GM12878 (cell line): ENCODE results near the gene TPP2. TPM values are rescaled to one million over a fixed set of nuclear protein-coding genes. Genes with fewer than 3 reads are reported as not detected.

Source experiments
- ATAC-seq: fragments of 200-7000 bp; cut with Tn5 transposase; 3 replicates; pipeline ENCODE4 v1.9.1; 2020; ENCODE audit warnings: mild to moderate bottlenecking, moderate library complexity
- BruUV-seq: library from RNA; stranded (reverse); fragments of 400-500 nt; replicated peaks from 2 replicates; lab custom pipeline; 2021; lab: Mats Ljungman, UMichigan
- CTCF ChIA-PET: fragments of 300-600 bp; sonication (Branson Sonifier 250); formaldehyde crosslinking; extraction: SDS; loops from one replicate; lab custom pipeline; 2021; ENCODE audit warnings: inconsistent platforms; lab: Yijun Ruan, JAX
- POLR2A ChIA-PET: fragments of 350-600 bp; formaldehyde crosslinking; extraction: SDS; loops from one replicate; lab custom pipeline; 2021; ENCODE audit warnings: inconsistent platforms; lab: Charles Lee
- RAD21 ChIA-PET: fragments of 300-600 bp; sonication (Branson Sonifier 250); formaldehyde crosslinking; loops from one replicate; lab custom pipeline; 2023; ENCODE audit warnings: antibody characterized with exemption; ENCODE audit not compliant: unreplicated experiment; lab: Charles Lee
- SMC1A ChIA-PET: fragments of 300-600 bp; sonication (Branson Sonifier 250); formaldehyde crosslinking; loops from one replicate; lab custom pipeline; 2023; ENCODE audit not compliant: unreplicated experiment, uncharacterized antibody; lab: Charles Lee
- DNase-seq: peaks from one replicate; pipeline ENCODE4 v3.0.0-alpha.2; 2011; ENCODE audit warnings: low read depth, low spot score
- FAIRE-seq: peaks from 3 replicates; lab custom pipeline; 2011; peaks lifted over from hg19 to GRCh38; lab: Jason Lieb, UNC
- H2AFZ ChIP-seq: 2 replicates; pipeline ENCODE4 v1.6.0; 2011; ENCODE audit warnings: low read depth, low read length, control low read depth; ENCODE audit not compliant: control insufficient read depth
- H3K27ac ChIP-seq: 2 replicates; pipeline ENCODE4 v1.5.1; 2011; ENCODE audit warnings: control low read depth; ENCODE audit not compliant: control insufficient read depth, insufficient read depth
- H3K27me3 ChIP-seq, 2 experiments: replicated peaks in 1 of 2; 2 replicates each; pipeline versions ENCODE4 v1.6.0 to v1.6.1; 2011; ENCODE audit warnings: low read length in 1 of 2; ENCODE audit not compliant: control insufficient read depth in 2 of 2, insufficient read depth in 2 of 2
- H3K36me3 ChIP-seq, 2 experiments: 2 replicates each; pipeline ENCODE4 v1.5.1; 2011; ENCODE audit warnings: low read length in 1 of 2; ENCODE audit not compliant: control insufficient read depth in 2 of 2, insufficient read depth in 2 of 2
- H3K4me1 ChIP-seq: 2 replicates; pipeline ENCODE4 v1.6.1; 2011; ENCODE audit warnings: mild to moderate bottlenecking, low read length, moderate library complexity, mixed read lengths; ENCODE audit not compliant: control insufficient read depth, insufficient read depth
- H3K4me2 ChIP-seq: 2 replicates; pipeline ENCODE4 v1.6.0; 2011; ENCODE audit warnings: control low read depth; ENCODE audit not compliant: control insufficient read depth, insufficient read depth
- H3K4me3 ChIP-seq: fragments of 200-600 bp; sonication (generic); 2 replicates; pipeline ENCODE4 v1.5.1; 2016
- H3K79me2 ChIP-seq: 2 replicates; pipeline ENCODE4 v1.6.0; 2011; ENCODE audit warnings: low read length; ENCODE audit not compliant: control insufficient read depth, insufficient read depth
- H3K9ac ChIP-seq: 2 replicates; pipeline ENCODE4 v1.8.0; 2011; ENCODE audit warnings: low read length, control low read depth, mixed read lengths; ENCODE audit not compliant: control insufficient read depth, insufficient read depth
- H3K9me3 ChIP-seq: replicated peaks from 3 replicates; pipeline ENCODE4 v1.5.1; 2011; ENCODE audit warnings: mild to moderate bottlenecking, low read length; ENCODE audit not compliant: control insufficient read depth, insufficient read depth
- H4K20me1 ChIP-seq: 2 replicates; pipeline ENCODE4 v1.6.0; 2011; ENCODE audit not compliant: control insufficient read depth, insufficient read depth
- DPF2 ChIP-seq: fragments of 450-650 bp; IDR thresholded peaks from 2 replicates; pipeline ENCODE4 v1.6.1; 2017; ENCODE audit warnings: mild to moderate bottlenecking
- IKZF2 ChIP-seq, 2 experiments: fragments of 450-650 bp; IDR thresholded peaks; 2 replicates each; pipeline ENCODE4 v1.6.1; 2017; ENCODE audit warnings: mild to moderate bottlenecking in 2 of 2, moderate library complexity in 2 of 2
- MTA3 ChIP-seq: IDR thresholded peaks from 2 replicates; pipeline ENCODE4 v1.6.1; 2012; ENCODE audit warnings: low read length, inconsistent platforms, borderline replicate concordance
- NFYA ChIP-seq: IDR thresholded peaks from 2 replicates; pipeline ENCODE4 v1.6.1; 2011; ENCODE audit warnings: low read depth, mild to moderate bottlenecking, low read length, improper control_type of control experiment, borderline replicate concordance
- POLR2AphosphoS5 ChIP-seq: IDR thresholded peaks from 2 replicates; pipeline ENCODE4 v1.6.1; 2011; ENCODE audit warnings: mild to moderate bottlenecking, low read length, inconsistent platforms
- SMAD1 ChIP-seq: fragments of 450-650 bp; IDR thresholded peaks from 2 replicates; pipeline ENCODE4 v1.6.1; 2018; ENCODE audit warnings: mild to moderate bottlenecking, low read depth; ENCODE audit not compliant: partially characterized antibody
- ZZZ3 ChIP-seq: IDR thresholded peaks from 2 replicates; pipeline ENCODE4 v1.6.1; 2011; ENCODE audit warnings: low read depth; ENCODE audit not compliant: control insufficient read depth, insufficient read length
- WGBS: methylation state at CpG from one replicate; pipeline ENCODE4 v1.1.6; 2016; ENCODE audit warnings: low lambda C conversion rate; ENCODE audit not compliant: insufficient replicate concordance, insufficient coverage; ENCODE audit errors: missing lambda C conversion rate; 5-methylcytosine and 5-hydroxymethylcytosine counted together
- in situ Hi-C: fragments of 300-500 bp; cut with MboI; formaldehyde crosslinking; loops from 9 replicates; pipeline ENCODE4 v1.14.3; 2018; ENCODE audit warnings: mixed read lengths
- intact Hi-C: fragments of 100-400 bp; cut with micrococcal nuclease; formaldehyde crosslinking; loops from one replicate; pipeline ENCODE4 v1.14.2; 2022; ENCODE audit not compliant: unreplicated experiment
- polyA plus RNA-seq, 11 experiments: library from polyadenylated mRNA; depleted of rRNA in 4 of 11; unstranded in 6 of 11; stranded (reverse) in 5 of 11; fragments of >200 nt; fragmentation: Nextera tagmentation in 4 of 11; fragmentation: Illumina TruSeq in 1 of 11; extraction: Ambion mirVana in 4 of 11; extraction: Trizol in 1 of 11; gene quantifications; 1 replicate in 1 of 11; 2 replicates in 10 of 11; pipeline versions ENCODE4 v1.2.1 to v1.2.3, GENCODE V29; 2011 to 2016; ENCODE audit warnings: inconsistent platforms in 2 of 11, missing spikeins in 2 of 11, low read depth in 1 of 11
- total RNA-seq, 4 experiments: library from RNA; depleted of rRNA in 3 of 4; stranded (reverse); fragments of >200 nt in 3 of 4; fragmentation: Illumina TruSeq in 1 of 4; extraction: Trizol in 1 of 4; gene quantifications; 2 replicates each; pipeline versions ENCODE4 v1.2.1 to v1.2.3, GENCODE V29; 2013 to 2021
- TF ChIP-seq, protein P1 (sequence below): fragments of 150-350 bp; IDR thresholded peaks from 2 replicates; pipeline ENCODE4 v1.6.1; 2016; ENCODE audit warnings: low read depth, low read length

Gene TPP2
- total and polyA plus RNA-seq, 10 of the 15 experiments (the other 5 are each of a cell fraction or from before 2014, with no cell fraction given): 18.4 to 82.3 (median 55.4) TPM

- in situ Hi-C loops: no loop called here
- ATAC-seq (peak; percentile 54), FAIRE-seq (no peak), DNase-seq (no peak)
- BruUV-seq: no TSS peak
- Histone ChIP-seq H2AFZ (no peak overlapping the region), H3K4me2 (no peak overlapping the region), H3K27ac (no peak overlapping the region), H3K9me3 (no peaks in the 10 kb centered on the region), H3K9ac (no peak overlapping the region), H3K79me2 (no peaks in the 10 kb centered on the region), H3K4me1 (no peaks in the 10 kb centered on the region), H4K20me1 (no peaks in the 10 kb centered on the region), H3K36me3 (peaks cover 0 to 13% of the 10 kb centered on the region in 2 experiments; a peak in 3 of 4 replicates), H3K27me3 (no peaks in the 10 kb centered on the region), H3K4me3 (no peak overlapping the region)
- 32% methylated on average over 5 of the region's 5 CpGs for WGBS
- ChIA-PET CTCF (no interaction called here), RAD21 (interaction anchor here (0.6 kb wide), 1 partner anchor 9 kb away, joined by 3 read pairs; no protein-coding TSS in a partner anchor), POLR2A (no interaction called here), SMC1A (interaction anchor here (1.2 to 3.0 kb wide), 3 partner anchors 90 to 176 kb away, joined by 3 to 9 read pairs (median 3); no protein-coding TSS in a partner anchor)
- TF ChIP-seq DPF2: no peak
- TF ChIP-seq MTA3: peak; percentile 50; the same call in 1 of the 2 replicates
- intact Hi-C loops: no loop called here
Measured at GRCh38 chr13:102680842-102681740, 84.3 kb downstream of the TPP2 start.

- SMC1A ChIA-PET: interaction anchor here (0.6 to 3.0 kb wide), 4 partner anchors 11 to 638 kb away, joined by 3 to 9 read pairs (median 4); no protein-coding TSS in a partner anchor
- TF ChIP-seq, protein P1, sequence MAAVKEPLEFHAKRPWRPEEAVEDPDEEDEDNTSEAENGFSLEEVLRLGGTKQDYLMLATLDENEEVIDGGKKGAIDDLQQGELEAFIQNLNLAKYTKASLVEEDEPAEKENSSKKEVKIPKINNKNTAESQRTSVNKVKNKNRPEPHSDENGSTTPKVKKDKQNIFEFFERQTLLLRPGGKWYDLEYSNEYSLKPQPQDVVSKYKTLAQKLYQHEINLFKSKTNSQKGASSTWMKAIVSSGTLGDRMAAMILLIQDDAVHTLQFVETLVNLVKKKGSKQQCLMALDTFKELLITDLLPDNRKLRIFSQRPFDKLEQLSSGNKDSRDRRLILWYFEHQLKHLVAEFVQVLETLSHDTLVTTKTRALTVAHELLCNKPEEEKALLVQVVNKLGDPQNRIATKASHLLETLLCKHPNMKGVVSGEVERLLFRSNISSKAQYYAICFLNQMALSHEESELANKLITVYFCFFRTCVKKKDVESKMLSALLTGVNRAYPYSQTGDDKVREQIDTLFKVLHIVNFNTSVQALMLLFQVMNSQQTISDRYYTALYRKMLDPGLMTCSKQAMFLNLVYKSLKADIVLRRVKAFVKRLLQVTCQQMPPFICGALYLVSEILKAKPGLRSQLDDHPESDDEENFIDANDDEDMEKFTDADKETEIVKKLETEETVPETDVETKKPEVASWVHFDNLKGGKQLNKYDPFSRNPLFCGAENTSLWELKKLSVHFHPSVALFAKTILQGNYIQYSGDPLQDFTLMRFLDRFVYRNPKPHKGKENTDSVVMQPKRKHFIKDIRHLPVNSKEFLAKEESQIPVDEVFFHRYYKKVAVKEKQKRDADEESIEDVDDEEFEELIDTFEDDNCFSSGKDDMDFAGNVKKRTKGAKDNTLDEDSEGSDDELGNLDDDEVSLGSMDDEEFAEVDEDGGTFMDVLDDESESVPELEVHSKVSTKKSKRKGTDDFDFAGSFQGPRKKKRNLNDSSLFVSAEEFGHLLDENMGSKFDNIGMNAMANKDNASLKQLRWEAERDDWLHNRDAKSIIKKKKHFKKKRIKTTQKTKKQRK: no peak
- no peak for TF ChIP-seq NFYA
- TF ChIP-seq ZZZ3: no peak
- TF ChIP-seq IKZF2 (IDR thresholded peaks at IDR 0.05): no peak
- no peak for TF ChIP-seq SMAD1
- TF ChIP-seq POLR2AphosphoS5: no peak
Measured at GRCh38 chr13:102682211-102682610, 85.4 kb downstream of the TPP2 start.

More at GRCh38 chr13:102682211-102682610, 85.4 kb downstream of the TPP2 start:
- ATAC-seq (no peak), DNase-seq (no peak), FAIRE-seq (no peak)
- intact Hi-C loops: no loop called here
- no peaks in the 10 kb centered on the region for H3K4me1 ChIP-seq
- H3K27me3 ChIP-seq: no peaks in the 10 kb centered on the region
- peaks cover 0 to 9% of the 10 kb centered on the region in 2 experiments; a peak in 3 of 4 replicates for H3K36me3 ChIP-seq
- in situ Hi-C loops: no loop called here
- H3K4me3 ChIP-seq: no peak overlapping the region
- no peaks in the 10 kb centered on the region for H3K9me3 ChIP-seq
- no peaks in the 10 kb centered on the region for H4K20me1 ChIP-seq
- no peak overlapping the region for H2AFZ ChIP-seq
- 71% methylated on average over 4 of the region's 4 CpGs for WGBS
- RAD21 ChIA-PET: no interaction called here
- POLR2A ChIA-PET: no interaction called here
- no peak overlapping the region for H3K27ac ChIP-seq
- CTCF ChIA-PET: no interaction called here
- no peaks in the 10 kb centered on the region for H3K79me2 ChIP-seq
- BruUV-seq: no TSS peak
- no peak overlapping the region for H3K9ac ChIP-seq
- H3K4me2 ChIP-seq: no peak overlapping the region
